Uterus (tissue), 2 donors: ENCODE measurements around the gene PSEN1.

Source experiments
- CTCF ChIP-seq, 4 experiments: fragments of 200-600 bp in 2 of 4; fragments of 450-650 bp in 2 of 4; sonication (generic) in 2 of 4; IDR thresholded peaks; one replicate each; pipeline ENCODE4 v1.5.1; 2016 to 2019; ENCODE audit warnings: antibody characterized with exemption in 4 of 4, mild to moderate bottlenecking in 2 of 4, moderate library complexity in 1 of 4
- POLR2A ChIP-seq, 2 donors: fragments of 450-650 bp; IDR thresholded peaks; one replicate each; pipeline ENCODE4 v1.6.1; 2016; ENCODE audit warnings: antibody characterized with exemption in 2 of 2, mild to moderate bottlenecking in 1 of 2, moderate library complexity in 1 of 2

GRCh38 chr14:73250781-73251500 is 114.6 kb downstream of the PSEN1 start:
- TF ChIP-seq CTCF (IDR thresholded peaks at IDR 0.05) (no peak), POLR2A (IDR thresholded peaks at IDR 0.05) (no peak)
